GM18870 (cell line): ENCODE data around the gene ATXN1.

Experiments used
- ATAC-seq: cut with Tn5 transposase; IDR thresholded peaks from one replicate; pipeline ENCODE4 v1.9.1; 2021; ENCODE audit warnings: moderate library complexity; ENCODE audit not compliant: unreplicated experiment

Gene ATXN1

DNA sequence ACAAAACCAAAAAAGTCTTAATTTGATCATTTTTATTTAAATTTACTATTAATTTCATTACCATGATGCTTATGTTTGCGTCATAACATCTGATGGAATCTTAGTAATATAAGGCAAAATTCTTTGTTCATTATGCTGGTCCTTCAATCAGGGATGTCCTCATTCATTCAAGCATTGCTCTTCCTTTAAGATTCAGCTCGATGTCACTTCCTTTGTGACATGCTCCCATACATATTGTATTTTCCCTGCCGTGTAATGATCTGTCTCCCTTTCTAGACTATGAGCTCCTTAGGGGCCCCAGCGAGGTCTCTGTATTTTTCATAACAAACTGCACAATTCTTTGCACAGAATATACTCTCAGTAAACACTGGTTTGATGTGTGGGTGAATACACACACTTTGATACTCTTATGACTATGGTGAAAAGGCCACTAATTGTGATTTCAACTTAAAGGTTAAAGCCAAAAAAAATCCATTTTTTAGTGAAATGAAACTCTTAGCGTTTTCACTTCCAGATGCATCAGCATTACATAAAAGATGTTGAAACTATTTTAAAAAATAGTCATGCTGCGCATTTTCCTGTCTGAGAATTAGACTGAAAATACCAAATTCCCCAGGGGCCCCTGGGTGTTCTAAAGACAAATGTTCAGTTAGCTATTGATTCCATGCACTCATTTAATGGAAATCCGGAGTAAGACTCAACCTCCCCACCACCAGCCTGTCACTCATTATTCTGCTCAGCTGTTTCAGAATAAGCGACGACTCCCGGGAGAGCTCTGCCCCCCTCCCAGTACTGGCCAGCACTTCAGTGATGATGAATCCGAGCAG, 169.7 kb downstream of the ATXN1 start:
- ATAC-seq, result peak; percentile 82

DNA sequence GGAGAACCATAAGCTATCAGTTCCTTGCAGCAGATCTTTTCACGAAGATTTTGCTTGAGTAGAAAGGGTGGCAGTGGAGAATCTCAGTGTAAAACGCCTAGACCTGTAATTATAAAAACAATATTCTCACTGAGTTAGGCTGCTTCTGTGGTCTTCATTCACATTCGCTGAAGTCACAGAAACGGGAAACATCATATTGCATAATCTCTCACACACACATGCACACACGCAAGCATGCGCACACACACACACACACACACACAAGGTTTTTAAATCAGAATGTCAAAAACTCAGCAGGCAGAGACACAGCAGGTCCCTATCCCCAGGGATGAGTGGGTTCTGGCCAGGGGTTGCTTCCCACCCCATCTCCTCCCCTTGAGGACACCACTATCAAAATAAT, 175.5 kb downstream of the ATXN1 start:
- no peak for ATAC-seq

DNA sequence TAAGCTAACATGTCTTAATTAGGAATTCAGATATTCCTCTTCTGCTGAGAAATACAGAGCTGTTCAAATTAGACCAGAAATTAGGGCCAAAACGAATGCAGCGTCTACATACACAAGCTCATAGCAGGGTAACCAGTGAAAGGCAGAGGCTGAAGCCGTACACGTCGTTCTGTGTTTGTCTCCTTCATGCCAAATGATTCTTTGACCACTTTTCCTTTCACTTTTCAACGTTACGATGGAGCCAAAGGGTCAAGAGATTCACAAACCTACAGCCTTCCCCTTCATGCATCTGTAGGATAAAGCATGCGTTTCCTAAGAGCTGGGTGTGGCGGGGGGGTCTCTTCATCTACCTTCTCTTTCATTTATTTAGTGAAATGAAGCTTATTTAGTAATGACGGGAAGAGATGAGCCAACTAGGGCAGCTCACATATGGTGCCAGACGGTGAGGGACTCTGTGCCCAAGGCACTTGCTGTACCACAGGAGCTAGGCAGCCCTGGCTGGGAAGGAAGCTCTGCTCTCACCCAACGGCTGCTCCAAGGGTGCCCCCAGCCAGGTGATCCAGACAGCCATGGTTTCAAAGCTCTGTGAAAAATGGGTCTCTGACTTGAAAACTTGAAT, 178.0 kb downstream of the ATXN1 start:
- ATAC-seq, result no peak

DNA sequence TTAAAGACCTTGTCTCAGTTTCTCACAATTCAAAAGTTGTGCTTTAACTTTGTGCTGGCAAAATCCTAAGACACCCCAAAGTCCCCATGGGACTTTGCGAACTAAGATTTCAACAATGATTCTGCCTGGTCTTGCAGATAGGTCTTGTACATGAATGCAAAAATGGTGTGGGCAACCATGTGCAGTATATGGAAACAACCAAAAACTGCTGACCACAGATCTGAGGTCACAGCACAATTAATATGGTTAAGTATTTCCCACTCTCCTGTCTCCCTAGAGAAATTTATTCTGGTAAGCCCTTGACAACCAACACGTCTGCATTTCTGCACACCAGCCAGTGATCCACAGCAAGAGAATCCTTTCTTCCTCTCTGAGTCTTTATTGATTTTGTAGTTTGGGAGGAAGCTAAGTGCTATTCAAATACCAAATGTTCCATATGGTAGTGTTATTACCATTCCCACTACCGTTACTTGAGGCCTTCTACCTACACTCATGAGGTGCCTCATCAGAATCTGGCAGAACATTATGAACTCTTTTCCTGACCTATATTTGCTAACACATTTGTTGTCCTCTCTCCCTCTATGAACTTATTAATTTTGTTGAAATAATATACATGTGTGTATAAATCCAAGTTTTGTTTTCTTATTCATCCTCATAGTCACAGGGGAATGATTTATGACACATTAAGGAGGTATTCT, 178.7 kb downstream of the ATXN1 start:
- ATAC-seq, result no peak

DNA sequence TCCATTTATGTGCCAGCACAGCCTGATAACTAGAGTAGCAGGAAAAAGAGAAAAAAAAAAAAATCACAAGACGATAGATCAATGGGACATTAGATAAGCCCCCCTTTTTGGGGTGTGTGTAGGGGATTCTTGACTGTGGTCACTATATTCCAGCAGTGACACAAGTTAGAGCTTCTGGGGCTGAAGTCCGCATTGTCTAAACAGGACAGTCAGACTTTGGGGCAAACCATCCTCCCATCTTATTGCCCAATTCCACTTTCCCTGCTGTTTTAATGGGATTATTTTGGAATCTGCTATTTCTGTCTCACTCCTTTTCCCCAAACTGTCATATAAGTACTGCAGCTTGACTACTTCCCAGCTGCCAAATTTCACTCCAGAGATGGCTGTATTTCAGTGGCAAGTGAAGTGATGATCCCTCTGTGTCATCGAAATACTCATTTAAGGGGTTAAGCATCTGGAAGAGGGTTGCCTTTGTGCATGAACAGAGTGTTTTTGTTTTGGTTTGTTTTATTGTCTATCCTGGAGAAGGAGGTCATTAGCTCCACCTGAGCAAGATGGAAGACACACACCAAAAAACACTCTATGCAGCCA, 182.5 kb downstream of the ATXN1 start:
- ATAC-seq, result no peak

DNA sequence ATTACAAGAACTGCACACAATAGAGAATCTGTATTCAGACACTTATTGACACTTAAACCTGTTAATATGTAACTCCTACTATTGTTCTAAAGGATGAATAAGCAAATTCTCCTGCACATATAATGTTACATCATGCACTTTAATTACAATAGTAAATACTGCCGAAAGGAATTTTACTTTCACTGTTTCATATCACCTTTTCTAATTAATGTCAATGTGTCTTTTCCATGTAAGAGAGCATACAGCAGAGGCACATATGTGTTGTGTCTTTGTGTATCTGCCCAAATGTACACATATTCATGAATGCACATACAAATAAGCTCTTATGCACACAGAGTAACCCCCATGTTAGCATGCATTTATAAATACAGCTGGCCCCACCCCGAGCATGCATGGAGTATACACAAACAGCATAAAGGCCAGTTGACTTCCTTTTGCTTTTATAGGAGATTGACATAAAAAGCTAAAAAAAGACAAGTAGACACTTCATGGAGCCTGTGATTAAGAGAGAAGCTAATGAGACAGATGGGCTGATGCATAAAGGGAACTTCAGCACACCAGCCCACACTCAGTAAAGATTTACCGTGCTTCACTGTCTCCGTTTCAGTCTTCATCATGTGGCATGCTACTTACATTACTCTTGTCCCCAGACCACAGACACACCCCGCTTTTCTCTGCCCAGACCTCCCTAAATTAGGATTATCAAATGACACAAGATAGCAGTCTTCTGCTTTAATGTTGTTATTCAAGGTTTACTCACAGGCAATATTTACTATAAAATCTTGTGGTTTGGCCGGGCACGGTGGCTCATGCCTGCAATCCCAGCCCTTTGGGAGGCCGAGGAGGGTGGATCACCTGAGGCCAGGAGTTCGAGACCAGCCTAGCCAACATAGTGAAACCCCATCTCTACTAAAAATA, 184.6 kb downstream of the ATXN1 start:
- no peak for ATAC-seq

DNA sequence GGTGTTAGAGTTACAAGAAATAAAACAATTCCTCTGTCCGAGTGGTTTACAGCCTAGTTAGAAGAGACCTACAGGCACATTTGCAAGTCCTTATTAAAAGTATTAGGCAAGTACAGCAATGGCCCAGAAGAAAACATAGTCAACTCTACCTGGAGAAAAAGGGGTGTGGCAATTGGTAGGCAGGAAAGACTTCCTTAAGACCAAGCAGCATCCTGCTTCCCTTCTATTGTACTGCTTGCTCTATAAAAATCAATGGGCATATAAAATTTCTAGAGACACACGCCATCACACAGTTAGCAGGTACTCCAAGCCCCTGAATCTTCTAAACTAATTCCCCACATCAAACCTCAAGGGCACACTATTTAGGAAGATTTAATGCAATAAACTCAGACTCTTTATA, 185.6 kb downstream of the ATXN1 start:
- ATAC-seq, result no peak

DNA sequence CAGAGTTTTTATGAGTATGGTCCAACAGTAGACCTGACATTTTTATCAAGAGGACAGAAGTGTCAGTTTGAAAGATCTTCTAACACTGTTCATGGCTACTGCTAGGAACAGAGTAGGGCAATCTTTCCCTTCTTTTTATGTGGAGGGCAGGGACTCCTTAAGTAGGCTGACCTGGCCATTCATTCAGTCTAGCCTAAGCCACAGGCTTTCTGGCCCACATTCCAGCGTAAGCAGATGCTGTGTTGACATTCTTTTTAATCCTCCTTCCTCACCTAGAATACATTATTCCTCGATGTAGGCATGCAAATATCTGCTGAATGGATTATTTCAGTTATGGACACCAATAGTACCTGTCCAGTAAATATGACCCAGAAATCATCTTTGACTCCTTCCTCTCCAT, 188.3 kb downstream of the ATXN1 start:
- no peak for ATAC-seq

DNA sequence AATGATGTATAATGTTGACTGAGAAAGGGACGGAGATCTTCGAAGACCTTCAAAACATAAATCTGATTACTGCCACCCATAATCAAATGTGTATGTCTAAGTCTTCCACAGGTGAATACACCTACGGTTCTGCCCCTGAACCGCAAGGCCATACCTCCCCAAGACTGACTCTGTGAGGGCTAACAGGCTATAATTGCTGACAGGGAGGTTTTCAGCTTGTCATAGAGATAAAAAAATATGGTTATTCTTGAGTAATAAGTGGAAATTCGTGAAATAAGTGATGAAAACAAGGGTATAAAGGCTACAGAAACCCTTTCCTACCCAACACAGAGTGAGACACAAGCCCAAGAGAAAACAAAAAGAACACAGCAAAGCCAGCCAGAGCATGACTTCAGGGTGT, 188.9 kb downstream of the ATXN1 start:
- ATAC-seq, result no peak

DNA sequence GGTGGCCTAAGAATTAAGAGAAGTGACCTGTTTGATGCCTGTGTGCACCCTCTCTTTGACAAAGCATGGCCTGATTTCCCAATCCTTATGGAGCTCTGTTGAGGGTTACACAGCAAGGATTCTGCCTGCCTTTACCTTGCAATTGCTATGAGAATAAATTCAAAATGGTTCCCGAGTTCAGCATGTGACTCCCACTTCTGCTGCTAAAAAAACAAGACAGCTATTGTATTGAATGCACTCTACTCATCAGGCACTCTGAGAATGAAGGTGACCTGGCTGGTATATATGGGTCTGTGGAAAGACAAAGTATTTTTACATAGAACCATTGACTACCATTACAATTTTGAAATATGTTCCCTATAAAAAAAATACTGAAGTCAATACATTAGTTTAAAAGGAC, 190.3 kb downstream of the ATXN1 start:
- no peak for ATAC-seq

DNA sequence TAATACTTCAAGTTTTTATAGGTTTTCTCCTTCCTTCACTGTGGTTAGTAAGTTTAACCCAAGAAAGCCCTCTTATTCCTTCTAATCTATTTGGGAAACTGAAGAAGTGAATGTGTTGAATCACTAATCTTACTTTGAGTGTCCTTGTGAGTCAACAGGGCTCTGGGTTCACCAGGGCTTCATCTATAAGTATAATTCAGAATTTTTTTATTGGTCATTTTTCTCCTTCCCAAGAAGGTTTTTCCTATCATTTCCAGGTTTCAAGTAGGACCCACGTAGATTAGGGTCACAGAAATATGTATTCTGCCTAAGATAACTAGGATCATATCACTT, 191.1 kb downstream of the ATXN1 start:
- ATAC-seq, result no peak

DNA sequence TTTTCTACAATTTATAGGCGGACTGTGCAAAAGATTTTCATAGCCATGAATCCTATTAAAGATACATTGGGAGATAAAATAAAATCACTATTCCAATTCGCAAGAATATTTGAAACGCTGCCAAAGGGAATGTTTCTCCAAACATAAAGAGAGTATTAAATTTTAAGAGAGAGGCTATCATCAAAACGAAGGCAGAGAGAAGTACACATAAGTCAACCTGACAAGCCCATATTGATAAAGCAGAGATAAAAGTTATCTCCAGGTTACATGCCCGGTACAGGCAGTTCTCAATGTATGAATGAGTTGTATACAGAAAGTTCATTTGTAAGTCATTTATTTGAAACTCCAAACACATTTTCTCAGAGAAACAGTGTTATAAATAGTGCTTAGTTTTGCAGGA, 193.1 kb downstream of the ATXN1 start:
- ATAC-seq, result no peak

DNA sequence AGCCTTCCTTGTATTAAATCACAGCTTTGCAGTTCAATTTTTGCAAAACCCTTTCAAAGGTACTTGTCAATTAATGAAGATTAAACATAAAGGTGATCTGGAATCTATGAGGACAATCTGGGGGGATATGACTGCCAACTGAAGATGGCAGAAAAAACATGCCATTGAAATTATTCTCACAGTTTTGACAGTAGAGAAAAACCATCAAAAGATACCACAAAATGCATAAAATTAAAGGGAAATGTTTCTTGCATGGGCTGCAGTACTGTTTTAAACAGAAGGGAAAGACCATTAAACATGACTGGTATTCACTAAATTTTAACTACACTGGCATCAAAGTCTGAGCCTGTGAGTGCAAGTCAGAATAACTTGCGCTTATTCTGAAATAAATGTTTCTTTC, 194.2 kb downstream of the ATXN1 start:
- no peak for ATAC-seq

DNA sequence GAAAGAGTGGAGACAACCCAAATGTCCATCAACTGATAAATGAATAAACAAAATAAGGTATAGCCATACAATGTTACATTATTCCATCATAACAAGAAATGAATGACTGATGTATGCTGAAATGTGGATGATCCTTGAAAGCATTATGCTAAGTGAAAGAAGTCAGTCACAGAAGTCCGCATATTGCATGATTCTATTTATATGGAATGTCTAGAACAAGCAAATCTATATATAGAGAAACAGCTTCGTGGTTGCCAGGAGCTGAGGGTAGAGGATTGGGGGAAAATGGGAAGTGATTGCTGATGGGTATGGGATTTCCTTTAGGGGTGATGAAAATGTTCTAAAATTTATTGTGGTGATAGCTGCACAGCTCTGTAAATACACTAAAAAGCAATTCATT, 196.8 kb downstream of the ATXN1 start:
- no peak for ATAC-seq

DNA sequence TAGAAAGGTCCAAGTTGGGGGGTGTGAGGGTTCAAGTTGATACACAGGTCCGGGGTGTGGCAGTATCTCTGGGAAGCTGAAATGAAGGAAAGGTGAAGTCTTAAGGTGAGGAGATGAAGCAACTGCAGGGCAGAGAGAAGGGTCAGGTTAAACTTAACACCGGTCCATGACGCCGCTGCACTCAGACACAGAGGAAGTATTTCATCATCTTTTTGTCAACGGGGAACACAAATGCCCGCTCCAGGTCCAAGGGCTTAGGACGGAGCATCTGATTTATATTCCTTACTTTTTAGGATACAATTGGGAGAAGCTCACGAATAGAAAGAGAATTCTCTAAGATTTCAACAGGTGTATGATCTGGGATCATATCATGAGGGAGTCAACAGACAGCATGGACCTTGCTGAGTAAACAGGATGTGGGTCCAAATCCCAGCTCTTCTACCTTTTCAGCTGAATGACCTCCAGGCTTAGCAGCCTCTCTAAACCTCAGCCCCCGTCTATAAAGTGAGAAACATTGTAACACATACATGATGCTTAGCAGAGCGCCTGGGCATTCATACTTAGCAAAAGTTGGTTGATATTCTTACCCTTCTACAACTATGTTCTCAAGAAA, 197.5 kb downstream of the ATXN1 start:
- no peak for ATAC-seq

DNA sequence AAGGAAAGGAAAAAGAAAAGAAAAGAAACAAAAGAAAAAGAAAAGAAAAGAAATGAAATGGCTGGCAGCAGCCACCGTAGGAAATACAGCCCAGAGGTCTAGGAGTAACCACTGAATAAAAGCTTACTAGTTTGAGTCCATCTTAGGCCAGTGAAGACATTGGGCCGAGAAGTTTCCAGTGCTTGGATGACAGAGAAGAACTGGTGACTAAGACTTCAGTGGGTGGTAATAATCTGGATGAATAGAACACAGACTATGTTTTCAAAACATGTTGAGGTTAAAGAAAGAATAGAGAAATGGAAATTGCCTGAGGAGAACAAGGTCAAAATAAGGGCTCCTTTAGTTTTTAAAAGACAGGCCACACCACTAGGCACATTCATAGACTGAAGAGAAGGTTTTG, 198.8 kb downstream of the ATXN1 start:
- no peak for ATAC-seq

DNA sequence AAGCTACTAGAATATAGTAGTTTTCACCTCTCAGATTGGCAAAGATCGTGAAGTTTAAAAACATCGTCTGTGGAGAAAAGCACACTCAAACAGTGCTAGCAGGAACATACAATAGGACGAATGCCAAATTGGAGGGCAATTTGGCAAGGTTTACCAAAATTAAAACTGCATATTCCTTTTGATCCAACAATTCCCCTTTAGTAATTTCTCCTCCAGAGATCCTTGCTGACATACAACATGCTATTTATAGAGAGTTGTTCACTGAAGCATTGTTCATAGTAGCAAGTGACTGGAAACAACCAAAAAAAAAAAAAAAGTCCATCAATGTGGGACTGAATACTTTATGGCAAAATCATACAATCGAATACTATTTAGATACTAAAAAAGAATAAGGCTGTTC, 202.2 kb downstream of the ATXN1 start:
- no peak for ATAC-seq

DNA sequence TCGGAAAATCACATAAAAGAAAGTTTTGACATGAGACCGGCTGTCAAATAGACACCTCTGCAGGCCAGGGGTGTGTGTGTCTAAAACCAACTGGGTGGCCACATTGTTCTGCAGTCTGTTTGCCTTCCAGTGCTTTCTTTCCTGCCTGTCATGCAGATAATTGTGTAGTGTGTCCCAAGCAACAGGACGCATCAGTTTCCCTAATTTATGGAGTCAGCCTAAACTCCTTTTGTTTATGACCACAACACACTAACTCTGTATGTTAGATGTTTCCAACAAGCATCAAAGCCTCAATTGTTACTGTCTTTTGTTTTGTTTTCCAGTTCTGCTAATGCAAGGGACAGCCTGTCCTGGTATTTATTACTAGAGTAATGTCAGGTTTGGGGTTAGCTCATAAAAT, 205.7 kb downstream of the ATXN1 start:
- ATAC-seq, result no peak

DNA sequence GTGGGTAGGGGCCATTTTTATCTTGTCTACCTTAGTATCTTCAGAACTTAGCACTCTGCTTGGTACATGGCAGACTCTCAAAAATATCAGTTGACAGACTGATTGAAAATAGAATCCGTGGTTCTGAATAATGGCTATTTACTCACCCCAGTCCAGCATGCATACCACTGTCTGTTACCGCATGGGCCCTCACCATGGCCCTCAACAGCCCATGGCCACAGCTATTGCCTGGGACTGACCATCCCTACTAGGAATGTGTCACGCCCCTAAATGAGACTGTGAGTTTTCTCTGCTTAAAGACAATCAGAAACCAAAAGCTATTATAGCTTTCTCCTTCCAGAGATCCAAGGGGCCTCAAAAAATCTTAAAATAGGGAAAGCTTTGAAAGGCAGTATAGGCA, 207.7 kb downstream of the ATXN1 start:
- no peak for ATAC-seq

DNA sequence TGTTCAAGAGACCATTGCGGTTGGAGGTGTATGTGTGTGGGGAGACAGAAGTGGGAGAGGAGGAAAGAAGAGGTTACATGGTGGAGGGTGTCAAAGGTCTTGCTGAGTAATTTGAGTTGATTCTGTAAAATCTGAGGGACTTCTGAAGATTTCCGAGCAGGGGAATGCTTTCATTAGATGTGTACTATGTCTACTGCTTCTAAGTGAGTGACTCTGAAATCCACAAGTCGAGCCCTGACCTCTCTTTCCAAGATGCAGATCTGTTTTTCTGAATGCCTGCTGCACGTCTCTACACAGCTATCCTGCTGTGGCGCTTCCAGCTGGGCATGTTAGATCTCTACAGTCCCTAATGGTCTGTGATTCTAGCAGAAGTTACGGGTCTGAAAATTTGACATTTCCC, 209.8 kb downstream of the ATXN1 start:
- no peak for ATAC-seq
